HG02642 (cell line): ENCODE results near the gene DHX38.

Experiments used
- ATAC-seq: cut with Tn5 transposase; IDR thresholded peaks from one replicate; pipeline ENCODE4 v1.9.1; 2021; ENCODE audit warnings: mild to moderate bottlenecking; ENCODE audit not compliant: unreplicated experiment, poor library complexity

Gene DHX38

DNA sequence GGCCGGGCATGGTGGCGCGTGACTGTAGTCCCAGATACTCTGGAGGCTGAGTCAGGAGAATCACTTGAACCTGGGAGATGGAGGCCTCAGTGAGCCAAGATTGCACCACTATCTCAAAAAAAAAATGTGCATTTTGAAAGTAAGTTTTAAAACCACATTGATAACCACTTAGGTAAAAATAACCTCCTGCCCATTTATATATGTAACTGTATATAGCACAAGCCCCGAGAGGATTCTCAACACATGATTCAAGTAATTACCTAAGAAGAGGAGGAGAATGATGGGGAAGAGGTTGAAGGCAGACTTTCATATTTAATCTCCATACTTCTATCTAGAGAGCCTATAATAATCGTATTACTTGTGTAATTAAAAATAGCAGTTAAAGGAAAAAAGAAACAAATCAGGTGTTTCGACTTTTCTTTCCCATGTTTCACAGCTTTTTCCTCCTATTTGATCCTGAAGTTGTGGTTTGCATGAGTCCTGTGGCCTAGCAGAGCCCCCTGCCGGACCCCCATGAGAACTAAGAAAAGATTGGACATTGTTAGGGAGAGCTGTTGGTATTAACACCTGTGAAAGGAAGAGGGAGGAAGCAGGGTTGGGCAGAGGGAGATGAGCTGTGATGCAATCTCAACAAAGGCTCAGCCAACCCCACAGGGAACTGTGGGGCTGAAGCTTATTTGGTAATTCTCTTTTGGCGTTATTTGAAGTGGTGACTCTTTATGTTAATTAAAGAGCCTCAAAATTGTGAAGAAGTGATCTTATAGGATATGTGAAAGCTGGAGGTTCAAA is 56.2 kb downstream of the DHX38 start:
- ATAC-seq: no peak

DNA sequence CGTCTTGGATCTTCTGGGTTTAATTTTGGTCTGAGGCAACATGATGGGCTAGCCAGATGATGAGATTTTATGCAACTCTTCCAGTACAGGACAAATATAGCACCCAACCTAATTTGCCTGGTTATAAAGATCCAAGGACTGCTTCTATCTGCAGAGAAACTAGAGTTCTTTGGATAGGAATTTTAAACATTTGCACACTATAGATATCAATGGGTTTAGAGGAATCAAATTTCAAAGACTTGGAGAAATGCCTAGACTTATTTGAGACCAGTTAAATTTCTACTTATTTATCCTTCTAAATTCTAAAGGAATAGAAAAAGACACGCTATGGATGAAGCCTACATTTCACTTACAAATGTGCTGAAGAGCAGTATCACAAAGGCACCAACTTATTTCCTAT is 65.7 kb downstream of the DHX38 start:
- no peak for ATAC-seq

DNA sequence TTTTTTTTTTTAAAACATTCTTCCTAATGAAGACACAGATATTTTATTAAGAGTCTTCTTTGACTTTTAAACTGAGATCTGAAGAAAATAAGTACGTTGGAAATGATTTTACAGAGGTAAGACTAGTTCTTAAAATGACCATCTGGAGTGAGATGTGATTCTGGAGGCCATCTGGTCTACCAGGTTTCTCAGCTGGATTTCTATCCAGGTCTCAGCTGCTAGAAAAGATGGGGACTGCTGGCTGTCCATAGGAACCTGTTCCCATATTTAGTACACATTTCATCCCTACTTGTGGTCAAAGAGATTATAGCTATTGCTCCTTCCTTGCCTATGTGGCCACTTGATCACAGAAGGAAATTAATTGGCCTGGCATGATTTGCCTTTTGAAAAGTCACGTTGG is 66.2 kb downstream of the DHX38 start:
- no peak for ATAC-seq

DNA sequence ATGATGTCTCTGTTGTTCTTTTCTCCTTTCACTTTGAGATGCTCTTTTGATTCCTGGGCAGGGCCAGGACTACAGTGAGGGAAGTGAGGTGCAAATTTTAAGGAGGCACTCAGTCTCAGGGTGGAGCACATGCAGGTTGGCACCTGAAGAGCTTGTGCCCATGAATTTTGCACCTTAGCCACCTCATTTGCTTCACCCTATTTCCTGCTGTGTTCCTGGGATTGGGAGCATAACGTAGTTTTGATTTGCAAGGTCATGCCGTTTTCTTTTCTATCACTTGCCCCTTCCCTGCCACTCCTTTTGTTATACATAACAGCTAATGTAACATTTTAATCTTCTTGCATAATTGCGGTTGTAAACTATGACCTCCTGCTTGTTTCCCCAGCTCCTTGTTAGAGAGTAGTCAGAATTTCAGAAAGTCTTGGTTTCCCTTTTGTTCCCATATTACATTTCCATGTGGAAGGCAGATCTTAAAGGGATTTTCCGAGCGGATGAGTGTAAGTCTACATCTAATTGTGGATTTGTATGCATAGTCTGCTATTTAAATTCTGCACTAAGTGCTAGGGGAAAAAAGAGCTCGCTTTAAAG is 68.6 kb downstream of the DHX38 start:
- no peak for ATAC-seq
